GM19467 (cell line): ENCODE measurements around the gene COG8.
"Not testable (repeated sequence)": the region's sequence is repeated elsewhere in the genome, so short reads cannot be mapped to it uniquely, and the experiment has no call there.

Experiments used
- ATAC-seq: cut with Tn5 transposase; IDR thresholded peaks from one replicate; pipeline ENCODE4 v1.9.1; 2021; ENCODE audit warnings: mild to moderate bottlenecking, moderate library complexity; ENCODE audit not compliant: unreplicated experiment

Gene COG8

GRCh38 chr16:69339289-69340094 is at the start of gene COG8, which contains the start of gene NIP7:
Gene COG8, minus strand, starts transcription at chr16:69339564. Its CDS starts 12 bp downstream, at chr16:69339552.
Gene NIP7, plus strand, starts transcription at chr16:69339772. Its CDS starts 58 bp downstream, at chr16:69339830.
- ATAC-seq = peak; percentile 87

- ATAC-seq = no peak
Measured at GRCh38 chr16:69386596-69386995, 47.2 kb upstream of the COG8 start.

GRCh38 chr16:69384974-69385373 is 45.6 kb upstream of the COG8 start:
- no peak for ATAC-seq

- ATAC-seq = no peak
Measured at GRCh38 chr16:69382421-69382820, 43.1 kb upstream of the COG8 start.

GRCh38 chr16:69381231-69381630 is 41.9 kb upstream of the COG8 start:
- ATAC-seq = no peak

- no peak for ATAC-seq
Measured at GRCh38 chr16:69378760-69379159, 39.4 kb upstream of the COG8 start.

- no peak for ATAC-seq
Measured at GRCh38 chr16:69378036-69378435, 38.7 kb upstream of the COG8 start.

GRCh38 chr16:69376393-69377059 is 37.2 kb upstream of the COG8 start:
- no peak for ATAC-seq

- ATAC-seq = no peak
Measured at GRCh38 chr16:69373019-69373418, 33.7 kb upstream of the COG8 start.

GRCh38 chr16:69371564-69371963 is 32.2 kb upstream of the COG8 start:
- no peak for ATAC-seq

GRCh38 chr16:69368866-69369265 is 29.5 kb upstream of the COG8 start:
- ATAC-seq = no peak

- ATAC-seq = no peak
Measured at GRCh38 chr16:69367980-69368379, 28.6 kb upstream of the COG8 start.

- ATAC-seq = no peak
Measured at GRCh38 chr16:69366431-69366830, 27.1 kb upstream of the COG8 start.

GRCh38 chr16:69365901-69366300 is 26.5 kb upstream of the COG8 start:
- ATAC-seq = no peak

GRCh38 chr16:69364088-69364487 is 24.7 kb upstream of the COG8 start:
- ATAC-seq = no peak

GRCh38 chr16:69363281-69363717 is 23.9 kb upstream of the COG8 start:
- no peak for ATAC-seq

- ATAC-seq = not testable (repeated sequence)
Measured at GRCh38 chr16:69360070-69360469, 20.7 kb upstream of the COG8 start.

- ATAC-seq = no peak
Measured at GRCh38 chr16:69351309-69352027, 12.1 kb upstream of the COG8 start, which contains the start of gene TMED6. Gene TMED6, minus strand, starts transcription at chr16:69351786. Its CDS starts 33 bp downstream, at chr16:69351753.

GRCh38 chr16:69350536-69351133 is 11.3 kb upstream of the COG8 start:
- ATAC-seq = no peak

- no peak for ATAC-seq
Measured at GRCh38 chr16:69349536-69349935, 10.2 kb upstream of the COG8 start.

- ATAC-seq = no peak
Measured at GRCh38 chr16:69348222-69348621, 8.9 kb upstream of the COG8 start.
